ENCODE data around the gene LIF.

Gene LIF

DNA sequence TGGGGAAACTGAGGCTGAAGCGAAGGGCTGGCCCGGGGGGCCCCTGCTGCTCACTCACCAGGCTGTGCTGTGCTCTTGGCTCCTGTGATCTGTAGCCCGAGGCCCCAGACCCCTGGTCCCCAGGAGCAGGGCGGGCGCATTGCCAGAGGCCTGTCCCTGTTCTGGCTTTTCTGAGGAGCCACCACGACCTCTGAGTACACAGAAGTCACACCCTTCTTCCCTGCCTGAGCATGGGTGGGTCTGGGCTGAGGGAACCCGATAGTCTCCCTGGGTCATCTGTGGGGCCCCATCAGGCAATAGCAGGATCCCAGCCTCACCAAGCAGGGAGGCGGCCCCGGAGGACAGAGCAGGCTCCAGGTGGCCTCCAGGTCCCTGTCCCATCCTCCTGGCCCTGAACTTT lies 37.6 kb upstream of the LIF start:
- DNase-seq (ENCODE audit: low read depth) = no peak

DNA sequence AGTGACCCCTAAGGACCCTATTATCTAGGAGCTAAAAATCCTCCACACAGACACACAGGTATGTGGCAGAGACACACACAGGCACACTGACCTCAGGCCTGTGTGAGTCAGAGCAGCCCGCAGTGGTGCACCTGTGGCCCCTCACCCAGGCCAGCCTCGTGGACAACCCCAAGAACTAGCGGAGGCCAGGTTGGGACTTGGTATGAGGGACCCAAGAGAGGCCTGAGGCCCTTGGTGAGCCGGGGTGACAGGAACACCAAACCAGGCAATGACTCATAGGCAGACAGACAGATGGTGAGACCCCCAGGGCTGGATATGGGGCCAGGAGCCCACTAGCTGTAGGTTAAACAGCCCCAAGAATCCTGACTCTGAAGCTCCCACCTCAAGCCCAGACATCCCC lies 36.8 kb upstream of the LIF start:
- no peak for DNase-seq (ENCODE audit: low read depth)

DNA sequence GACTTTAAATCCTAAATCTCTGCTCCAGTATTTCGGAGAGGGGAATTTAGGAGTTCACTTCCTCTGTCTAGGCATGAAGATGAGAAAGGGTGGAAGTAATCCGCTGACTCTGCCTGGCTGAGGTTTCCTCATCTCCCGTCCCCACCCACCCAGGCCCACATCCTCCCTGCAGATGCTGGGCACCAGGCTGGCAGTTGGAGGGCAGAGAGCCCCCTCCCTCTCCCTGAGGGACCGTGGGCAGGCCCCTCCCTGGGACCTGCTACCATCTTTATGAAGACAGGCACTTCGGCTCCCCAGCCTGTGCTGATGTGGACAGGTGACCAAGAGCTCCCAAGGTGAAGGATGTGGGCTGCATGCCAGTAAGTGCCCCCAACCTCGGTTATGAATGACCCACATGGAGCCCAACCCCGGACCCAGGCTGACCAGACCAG lies 36.1 kb upstream of the LIF start:
- DNase-seq (ENCODE audit: low read depth) = no peak

DNA sequence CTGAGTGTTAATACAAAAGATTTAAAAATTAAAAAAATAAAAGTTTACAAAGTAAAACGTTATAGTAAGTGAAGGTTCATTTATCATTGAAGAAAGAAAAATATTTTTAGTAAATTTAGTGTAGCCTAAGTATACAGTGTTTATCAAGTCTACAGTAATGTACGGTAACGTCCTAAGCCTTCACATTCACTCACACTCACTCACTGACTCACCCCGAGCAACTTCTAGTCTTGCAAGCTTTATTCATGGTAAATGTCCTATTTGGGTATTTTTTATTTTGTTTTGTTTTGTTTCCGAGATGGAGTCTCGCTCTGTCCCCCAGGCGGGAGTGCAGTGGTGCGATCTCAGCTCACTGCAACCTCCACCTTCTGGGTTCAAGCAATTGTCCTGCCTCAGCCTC lies 33.9 kb upstream of the LIF start:
- no peak for DNase-seq (ENCODE audit: low read depth)

DNA sequence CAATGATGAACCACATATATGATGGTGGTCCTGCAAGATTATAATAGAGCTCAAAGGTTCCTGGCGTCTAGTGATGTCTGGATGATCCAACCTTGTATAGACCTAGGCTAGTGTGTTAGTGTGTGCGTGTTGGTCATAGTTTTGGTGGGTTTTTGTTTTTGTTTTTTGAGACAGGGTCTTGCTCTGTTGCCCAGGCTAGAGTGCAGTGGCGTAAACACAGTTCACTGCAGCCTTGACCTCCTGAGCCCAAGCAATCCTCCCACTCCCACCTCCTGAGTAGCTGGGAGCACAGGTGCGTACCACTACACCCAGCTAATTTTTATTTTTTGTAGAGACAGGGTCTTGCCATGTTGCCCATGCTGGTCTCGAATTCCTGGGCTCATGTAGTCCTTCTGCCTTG lies 33.4 kb upstream of the LIF start:
- no peak for DNase-seq (ENCODE audit: low read depth)

DNA sequence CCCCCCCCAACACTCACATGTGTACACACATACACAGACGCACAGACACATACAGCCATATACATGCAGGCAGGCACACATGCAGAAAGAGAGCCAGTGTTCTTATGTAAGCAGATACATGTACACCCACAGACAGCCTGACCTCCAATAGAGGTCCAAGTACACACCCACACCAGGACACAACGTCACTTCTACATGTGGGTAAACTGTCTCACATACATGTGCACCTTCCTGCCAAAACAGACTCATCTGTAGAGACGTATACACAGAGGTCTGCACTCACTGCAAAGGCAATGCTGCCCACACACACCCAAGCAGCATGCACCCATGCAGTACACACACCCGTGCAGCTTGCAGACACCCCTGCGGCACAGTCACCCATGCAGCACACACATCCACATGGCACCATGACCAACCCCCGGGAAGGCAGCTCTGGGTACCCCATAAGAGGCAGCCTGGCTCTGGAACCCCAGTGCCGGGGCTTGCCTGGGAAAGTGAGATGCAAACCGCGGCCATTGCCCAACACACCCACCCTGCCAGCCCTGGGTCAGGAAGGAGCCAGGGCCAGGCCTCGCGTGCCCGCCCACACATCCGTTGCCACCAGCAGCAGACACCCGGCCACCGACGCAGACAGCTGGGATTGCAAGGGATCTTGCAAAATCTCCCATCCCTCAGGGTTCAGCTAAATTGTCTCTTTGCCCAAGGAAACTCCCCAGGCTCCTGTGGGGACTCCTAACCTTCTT lies 32.7 kb upstream of the LIF start:
- no peak for DNase-seq (ENCODE audit: low read depth)

DNA sequence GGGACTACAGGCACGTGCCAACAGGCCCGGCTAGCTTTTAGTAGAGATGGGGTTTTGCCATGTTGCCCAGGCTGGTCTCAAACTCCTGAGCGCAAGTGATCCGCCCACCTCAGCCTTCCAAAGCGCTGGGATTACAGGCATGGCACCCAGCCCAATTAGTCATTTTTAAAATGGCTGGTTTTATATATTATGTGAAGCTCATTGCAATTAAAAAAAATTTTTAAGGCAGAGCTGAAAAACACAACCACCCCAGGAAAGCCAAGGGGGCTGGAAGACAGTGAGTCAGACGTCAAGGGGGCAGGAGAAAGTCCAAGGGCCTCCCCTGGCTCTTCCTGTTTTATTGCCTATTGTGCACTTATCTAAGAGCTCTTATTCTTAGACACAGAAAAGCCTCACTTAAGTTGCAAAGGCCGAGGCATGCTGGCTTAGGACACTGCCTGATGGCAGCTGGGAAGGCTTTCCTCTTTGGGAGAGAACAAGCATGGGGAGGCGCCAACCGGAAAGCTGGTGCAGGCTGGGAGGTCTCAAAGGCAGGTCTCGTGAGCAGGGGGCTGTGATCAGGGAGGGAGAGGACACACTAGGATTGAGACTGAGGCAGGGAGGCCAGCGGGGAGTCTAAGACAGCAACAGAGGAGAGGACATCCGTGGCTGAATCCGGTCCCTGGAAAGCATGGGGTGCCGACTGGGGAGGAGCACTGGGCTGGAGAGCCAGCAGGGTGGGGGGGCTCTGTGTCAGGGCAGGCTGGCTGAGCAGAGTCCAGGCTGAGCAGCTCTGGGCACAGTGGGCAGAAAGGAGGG lies 31.2 kb upstream of the LIF start:
- DNase-seq (ENCODE audit: low read depth) = peak; percentile 49

DNA sequence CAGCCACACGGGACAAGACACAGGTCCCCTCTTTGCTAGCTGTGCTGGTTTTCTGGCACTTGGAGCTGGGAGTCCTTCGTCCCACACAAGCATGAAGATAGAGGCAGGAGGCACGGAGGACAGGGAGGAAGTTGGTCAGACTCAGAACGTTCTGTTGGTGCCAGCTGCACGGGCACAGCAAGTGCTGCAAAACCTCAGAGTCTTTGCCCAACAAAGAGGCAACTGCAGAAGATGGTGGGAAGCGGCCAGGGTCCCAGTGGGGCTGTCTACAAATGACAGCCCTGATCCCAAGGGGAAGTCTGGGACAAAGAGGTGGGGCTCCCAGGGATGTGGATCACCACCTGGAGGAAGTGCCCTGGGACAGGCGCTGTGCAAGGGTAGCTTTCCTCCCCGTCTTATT lies 29.5 kb upstream of the LIF start:
- DNase-seq (ENCODE audit: low read depth) = no peak

DNA sequence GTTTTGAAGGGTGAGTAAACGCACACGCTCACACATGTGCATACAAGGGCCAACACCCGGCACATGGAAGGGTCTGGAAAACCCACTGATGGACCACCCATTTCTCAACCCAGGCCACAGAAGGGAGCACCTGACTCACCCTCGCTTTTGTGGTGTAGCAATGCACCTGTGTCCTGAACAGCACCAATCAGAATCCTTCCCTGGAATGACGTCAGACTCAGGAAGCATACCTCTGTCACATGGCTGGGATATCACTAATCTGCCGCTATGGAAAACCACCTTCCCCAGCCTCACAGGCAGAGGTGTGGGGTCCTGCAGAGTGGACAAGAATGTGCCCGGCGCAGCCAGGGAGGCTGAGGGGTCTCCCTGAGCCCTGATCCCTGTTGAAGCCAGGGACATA lies 29.1 kb upstream of the LIF start:
- no peak for DNase-seq (ENCODE audit: low read depth)

DNA sequence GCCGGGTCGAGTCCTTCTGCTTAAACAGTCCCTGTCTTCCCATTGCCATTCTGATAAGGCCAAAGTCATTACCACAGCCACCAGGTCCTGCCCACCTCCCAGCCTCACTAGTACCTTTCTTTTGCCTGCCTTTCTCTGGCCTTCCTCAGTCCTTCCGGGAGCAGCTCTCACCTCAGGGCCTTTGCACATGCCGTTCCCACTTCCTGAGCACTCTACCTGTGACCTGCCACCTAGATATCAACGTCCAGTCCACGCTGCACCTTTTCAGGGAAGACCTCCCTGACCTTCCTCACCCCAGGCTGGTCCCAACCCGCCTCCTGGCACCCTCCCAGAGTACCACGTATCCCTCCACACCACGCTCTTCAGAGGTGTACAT lies 27.9 kb upstream of the LIF start:
- no peak for DNase-seq (ENCODE audit: low read depth)

DNA sequence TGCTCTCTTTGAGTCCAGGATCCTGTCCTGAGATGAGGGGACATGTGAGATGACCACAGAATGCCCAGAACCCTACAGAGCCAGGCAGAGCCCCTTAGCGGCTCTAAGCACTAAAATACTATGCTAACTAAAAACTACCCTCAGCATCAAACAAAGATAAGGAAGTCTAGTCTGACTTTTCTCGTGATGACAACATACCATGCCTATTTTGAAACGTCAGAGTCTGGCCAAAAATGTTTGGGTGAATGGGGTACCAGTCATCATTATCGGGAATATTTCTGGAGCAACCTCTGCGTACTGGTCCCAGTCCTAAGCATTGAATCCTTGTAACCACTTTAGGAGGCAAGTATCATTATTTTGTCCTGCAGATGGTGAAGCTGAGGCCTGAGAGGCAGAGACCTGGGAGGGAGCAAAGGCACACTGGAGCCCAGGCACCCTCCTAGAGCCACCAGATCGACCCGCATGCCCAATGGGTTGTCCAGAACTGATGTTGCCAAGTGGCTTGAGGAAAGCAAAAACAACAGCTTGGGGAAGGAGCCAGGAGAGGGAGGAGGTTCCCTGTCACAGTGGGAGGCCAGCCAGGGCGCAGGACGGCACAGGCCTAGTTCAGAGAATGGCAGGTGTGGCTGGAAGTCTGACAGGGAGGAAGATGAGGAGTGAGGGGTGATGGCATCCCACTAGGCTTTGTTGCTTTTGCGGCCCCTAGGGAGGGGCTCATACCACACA lies 27.3 kb upstream of the LIF start:
- DNase-seq (ENCODE audit: low read depth) = no peak

DNA sequence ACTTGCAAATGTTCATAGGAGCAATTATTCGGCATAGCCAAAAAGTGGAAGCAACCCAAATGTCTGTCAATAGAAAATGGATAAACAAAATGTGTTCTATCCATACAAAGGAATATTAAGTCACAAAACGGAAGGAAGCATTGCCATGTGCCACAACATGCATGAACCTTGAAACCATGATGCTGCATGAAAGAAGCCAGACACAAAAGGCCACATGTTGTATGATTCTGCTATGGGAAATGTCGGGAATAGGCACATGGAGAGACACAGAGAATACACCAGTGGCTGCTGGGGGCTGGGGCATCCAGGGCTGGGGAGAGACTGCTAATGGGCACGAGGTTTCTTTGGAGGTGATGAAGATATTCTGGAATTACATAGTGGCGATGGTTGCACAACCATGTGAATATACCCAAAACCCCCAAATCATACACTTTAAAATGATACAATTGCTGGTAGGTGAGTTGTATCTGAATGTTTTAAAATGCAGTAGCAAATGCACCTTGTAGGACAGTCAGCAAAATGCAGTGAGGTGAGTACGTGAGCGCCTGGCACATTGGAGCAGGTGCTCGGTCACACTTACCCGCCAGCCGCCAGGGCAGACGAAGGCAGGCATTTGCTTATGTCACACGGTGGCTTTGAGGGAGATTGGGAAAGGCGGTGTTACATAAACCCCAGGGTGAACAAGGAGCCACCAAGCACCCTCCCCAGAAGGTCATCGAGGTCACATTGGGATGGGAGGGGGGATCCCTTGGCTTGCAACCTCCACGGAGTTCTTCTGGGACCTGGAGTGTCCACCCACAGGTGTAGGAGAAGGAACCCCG lies 26.4 kb upstream of the LIF start:
- no peak for DNase-seq (ENCODE audit: low read depth)

DNA sequence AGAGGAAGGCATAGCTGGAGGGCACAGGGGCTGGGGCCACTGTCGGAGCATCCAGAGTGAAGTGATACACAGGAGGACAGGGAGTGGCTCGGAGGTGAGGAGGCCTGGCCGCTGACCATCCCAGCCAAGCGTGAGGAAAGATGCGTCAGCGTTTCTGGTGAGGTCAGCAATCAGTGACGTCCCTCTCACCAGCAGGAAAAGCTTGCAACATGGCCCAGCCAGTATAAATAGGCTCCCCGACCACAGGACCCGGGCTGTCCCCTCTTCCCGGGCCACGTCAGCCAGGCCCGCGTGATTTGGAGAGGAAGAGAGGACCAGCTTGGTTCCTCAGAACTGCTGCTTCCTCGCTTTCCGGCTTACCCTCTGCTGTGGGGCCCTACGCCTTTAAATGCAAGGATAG lies 24.3 kb upstream of the LIF start:
- no peak for DNase-seq (ENCODE audit: low read depth)

DNA sequence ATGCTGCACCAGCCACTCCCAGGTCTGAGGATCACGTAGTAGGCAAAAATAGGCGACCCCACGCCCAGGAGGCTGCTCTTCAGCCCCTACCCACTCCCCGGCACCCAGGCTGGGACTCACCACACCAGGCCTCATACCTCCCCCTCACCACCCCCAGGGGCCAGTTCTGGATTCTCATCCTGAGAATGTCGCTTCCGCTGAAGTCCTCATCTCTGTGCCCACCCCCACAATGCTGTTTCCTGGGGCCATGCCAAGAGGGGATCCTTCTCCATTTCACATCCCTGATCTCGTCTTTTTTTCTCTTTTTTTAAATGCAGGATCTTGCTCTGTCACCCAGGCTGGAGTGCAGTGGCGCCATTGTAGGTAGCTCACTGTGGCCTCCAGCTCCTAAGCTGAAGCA lies 21.8 kb upstream of the LIF start:
- no peak for DNase-seq (ENCODE audit: low read depth)

DNA sequence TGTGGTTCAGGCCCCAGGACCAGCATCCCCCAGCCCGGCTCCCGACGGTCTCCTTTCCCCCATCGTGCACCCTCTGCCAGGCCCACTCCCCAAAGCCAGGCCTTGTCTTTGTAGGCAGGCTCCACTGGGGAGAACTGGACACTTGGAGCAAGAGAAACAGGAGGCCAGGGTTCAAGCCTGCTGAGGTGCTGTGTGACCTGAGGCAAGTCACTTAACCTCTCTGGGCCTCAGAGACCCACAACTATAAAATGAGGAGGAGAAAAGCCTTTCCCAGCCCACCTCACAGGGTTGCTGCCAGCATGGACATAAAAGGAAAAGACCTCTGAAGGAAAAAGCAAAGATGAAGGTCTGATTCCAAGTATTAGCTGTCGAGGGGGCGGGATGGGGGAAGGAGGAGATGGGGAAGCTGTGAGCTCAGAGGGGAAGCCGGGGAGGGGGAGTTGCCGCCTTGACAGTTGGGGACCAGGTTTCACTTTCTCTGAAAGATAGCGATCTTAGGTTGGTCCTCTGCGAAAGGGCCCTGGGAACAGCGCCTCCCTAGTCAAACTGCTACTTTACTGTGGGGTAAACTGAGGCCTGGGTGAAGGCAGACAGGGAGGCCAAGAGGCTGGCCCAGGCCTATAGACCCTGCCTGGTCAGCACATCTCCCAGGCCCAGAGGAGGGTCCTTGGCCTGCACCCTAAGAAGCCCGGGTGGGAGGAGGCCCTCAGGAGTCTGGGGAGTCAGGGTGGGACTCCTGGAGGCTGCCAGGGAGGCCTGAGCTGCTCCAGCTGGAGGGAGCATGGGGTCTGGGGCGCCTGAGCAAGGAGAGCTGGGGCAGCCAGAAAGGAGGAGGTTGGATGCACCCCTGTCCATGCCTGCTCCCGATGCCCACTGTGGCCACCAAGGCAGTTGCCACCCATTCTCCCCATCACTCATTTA lies 21.1 kb upstream of the LIF start:
- DNase-seq (ENCODE audit: low read depth) = no peak

DNA sequence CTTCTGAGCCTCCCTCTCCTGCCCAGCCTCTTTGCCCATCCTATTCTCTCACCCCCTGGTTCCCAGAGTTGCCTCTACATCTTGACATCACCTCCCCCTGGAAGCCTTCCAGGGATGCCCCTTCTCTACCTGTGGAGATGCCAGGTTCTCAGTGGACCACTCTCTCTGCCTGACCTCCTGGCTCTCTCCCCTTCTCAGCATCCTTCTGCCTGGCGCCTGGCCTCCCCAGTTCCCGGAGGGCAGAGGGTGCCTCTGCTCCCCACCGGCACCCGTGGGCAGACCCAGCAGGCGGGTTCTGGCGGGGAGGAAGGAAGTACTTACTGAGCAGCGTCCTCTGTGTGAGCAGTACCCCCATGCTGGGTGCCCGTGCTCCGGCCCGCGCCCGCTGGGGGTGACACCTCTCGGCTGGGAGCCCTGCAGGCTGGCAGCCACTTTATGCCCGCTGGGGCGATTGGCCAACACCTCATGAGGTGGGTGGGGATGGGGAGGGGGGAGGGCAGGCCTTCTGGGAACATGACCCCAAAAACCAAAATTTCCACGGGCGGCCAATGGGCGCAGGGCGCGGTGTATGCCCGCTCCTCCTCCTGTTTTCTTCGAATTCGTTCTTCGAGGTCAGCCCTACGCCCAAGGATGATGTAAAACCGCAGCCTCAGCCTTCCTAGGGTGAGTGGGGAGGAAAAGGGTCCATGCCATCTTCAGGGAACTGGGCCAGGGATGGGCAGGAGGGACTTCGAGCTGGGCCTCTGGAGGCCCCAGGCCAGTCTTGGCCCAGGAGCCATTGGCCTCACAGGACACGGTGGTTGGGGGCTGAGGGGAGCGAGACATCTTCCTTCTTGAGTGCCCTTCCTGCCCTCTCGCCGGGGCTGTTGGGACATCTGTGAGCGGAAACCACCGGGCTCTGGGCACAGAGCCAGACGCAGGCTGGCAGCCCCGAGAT lies 20.2 kb upstream of the LIF start, which contains the start of gene OSM:
Gene OSM, minus strand, starts transcription at position 407 of the 937 bp plus-strand sequence. Its CDS starts 52 bp downstream, at position 355.
- DNase-seq (ENCODE audit: low read depth) = no peak

DNA sequence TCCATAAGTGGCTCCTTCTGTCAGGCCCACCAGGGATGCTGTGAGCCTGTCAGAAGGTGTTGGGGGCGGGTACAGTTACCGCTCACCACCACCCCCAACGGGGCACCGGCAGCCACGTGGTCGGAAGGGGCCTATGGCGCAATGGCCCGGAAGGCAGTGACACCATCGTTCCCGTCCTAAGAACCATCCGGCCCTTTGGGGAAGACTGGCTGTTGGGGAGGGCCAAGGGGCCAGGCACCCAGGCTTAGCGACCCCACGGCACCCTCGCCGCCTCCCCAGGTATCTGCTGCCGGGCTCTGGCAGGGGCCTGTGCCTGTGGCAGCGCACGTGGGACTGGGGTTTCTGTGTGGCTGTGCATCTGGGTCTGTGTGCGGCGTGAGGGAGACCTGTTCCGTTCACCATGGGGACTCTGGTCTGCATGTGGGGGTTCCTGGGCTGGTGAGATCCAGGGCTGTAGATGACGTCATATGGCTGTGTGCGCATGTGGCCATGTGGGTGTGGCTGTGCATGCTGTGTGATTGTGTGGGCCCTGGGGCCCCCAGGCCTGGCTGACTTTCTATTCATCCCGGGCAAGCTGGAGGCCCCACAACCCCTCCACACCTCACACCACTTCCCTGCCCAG lies 19.4 kb upstream of the LIF start:
- no peak for DNase-seq (ENCODE audit: low read depth)

DNA sequence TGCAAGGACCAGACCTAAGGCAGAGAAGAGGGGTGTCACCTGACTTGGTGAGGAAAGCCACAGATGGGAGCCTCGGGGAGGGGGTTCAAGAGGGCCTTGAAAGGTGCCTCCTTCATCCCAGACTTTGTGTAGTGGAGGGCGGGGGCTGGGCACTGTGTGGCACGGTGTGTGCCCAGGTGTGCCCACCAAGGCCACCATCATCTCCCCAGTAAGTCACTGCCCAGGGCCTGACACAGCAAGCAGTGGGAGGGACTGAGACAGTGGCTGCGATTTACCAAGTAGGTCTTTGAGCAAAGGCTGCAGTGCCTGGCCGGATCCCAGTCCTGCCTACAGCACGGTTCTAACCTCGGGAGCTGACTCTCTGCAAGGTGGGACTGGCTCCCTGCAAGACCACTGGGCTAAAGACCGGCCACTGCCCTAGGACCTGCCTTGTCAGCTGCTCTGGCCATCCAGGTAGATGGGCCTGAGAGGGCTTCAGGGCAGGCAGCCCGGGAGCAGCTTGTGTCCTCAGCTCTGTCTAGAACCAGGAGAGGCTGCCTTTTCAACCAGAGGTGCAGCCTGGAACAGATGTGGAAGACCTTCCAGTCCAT lies 18.7 kb upstream of the LIF start:
- DNase-seq (ENCODE audit: low read depth) = no peak

DNA sequence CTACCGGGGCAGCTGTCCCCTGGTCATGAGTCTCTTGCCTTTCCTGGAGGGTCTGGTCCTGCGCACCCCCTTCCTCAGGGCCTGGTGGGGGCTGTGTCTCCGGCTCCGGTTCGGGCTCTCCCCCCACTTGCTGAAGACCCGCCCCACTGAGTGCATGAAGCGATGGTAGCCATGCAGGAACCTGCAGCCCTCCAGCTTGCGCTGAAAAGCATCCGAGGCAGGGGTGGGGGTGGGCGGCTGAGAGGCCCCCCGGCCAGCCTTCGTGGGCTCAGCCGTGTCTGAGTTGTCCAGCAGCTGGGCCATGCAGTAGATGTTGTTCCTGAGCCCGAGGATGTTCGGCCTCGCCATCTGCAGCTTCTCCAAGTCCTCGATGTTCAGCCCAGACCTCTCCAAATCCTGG lies 17.3 kb upstream of the LIF start:
- DNase-seq (ENCODE audit: low read depth) = no peak

Measured in GM04503 (cell line).